ENCODE measurements around the gene RAP2C.
"Not testable (repeated sequence)": the region's sequence is repeated elsewhere in the genome, so short reads cannot be mapped to it uniquely, and the experiment has no call there.

RAP2C gene

DNA sequence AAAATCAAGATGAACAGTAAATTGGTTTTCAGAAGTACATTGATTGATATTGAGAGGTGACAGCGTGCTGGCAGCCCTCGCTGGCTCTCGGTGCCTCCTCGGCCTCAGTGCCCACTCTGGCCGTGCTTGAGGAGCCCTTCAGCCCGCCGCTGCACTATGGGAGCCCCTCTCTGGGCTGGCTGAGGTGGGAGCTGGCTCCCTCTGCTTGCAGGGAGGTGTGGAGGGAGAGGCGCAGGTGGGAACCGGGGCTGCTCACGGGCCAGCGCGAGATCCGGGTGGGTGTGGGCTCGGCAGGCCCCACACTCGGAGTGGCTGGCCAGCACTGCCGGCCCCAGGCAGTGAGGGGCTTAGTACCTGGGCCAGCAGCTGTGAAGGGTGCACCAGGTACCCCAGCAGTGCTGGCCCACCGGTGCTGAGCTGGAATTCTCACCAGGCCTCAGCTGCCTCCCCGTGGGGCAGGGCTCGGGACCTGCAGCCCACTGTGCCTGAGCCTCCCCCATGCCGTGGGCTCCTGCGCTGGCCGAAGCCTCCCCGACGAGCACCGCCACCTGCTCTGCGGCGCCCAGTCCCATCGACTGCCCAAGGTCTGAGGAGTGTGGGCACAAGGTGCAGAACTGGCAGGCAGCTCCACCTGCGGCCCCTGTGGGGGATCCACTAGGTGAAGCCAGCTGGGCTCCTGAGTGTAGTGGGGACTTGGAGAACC is 25.2 kb downstream of the RAP2C start:
- no peak for DNase-seq

DNA sequence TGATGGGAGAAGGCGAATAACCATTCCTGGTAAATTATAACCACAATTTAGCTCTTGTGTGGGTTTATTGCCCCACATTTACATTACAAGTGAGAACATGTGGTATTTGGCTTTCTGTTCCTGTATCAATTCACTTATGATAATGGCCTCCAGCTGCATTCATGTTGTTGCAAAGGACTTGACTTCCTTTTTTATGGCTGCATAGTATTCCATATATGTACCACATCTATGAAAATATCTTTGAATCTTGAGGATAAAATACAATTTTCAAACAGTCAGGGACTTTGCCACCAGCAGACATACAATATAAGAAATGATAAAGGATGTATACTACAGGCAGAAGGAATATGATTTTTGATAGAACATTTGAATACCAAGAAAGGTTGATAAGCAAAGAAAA is 27.3 kb downstream of the RAP2C start:
- no peak for DNase-seq

DNA sequence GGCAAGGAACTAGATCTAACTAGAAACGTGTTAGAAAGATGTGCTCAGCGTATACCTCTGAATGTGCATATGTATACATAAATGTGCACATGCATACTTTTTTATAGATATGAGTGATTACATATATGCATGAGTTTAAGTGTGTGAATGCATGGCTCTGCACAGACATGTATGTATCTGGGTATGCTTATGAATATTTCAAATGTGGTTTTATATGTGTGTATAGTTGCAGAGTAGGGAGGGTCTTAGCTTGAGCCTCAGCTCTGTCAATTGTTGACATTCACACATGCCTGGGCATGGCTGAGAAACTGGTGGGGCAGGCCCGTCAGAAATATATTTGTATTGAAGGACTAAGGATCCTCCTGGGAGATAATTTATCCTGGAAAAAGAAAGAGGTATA is 31.1 kb downstream of the RAP2C start:
- no peak for DNase-seq

GRCh38 chrX:132187451-132187850 is 31.8 kb downstream of the RAP2C start:
- DNase-seq, result no peak

DNA sequence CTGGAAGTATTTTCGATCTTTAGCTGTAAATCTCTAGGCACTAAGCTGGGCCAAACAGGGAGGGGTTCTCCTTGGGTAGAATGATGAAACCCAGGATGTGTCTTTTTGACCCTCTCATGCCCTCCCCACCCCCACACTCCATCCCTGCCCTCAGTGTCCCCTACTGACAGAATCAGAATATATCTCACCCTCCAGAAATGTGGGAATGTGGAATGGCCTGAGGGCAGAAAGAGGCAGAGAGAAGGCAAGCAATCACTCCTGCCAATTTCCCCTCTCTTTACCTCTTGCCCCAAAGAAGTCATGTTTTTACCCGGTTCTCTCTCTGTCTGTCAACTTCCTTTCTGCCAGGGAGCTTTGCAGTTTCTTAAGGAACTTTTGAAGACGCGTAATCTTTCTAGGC is 34.4 kb downstream of the RAP2C start:
- no peak for DNase-seq

DNA sequence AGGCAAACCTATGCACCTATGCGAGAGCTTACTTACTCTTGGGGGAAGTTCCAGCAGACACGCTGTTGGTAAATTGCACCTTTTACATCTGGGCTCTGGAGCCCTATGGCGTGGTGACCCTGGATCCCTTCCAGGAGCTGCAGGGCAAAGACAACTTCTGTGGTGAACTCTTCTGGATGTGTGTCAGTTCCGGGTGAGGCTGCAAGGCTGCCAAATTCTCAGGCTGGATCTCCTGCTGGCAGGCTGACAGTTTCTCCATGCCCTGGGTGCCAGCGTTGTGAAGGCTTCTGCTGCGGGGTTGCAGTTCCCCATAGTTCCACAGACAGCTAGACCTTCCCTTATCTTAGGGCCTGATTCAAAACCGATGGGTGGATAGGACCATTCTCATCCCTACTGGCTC is 37.9 kb downstream of the RAP2C start:
- DNase-seq, result no peak

DNA sequence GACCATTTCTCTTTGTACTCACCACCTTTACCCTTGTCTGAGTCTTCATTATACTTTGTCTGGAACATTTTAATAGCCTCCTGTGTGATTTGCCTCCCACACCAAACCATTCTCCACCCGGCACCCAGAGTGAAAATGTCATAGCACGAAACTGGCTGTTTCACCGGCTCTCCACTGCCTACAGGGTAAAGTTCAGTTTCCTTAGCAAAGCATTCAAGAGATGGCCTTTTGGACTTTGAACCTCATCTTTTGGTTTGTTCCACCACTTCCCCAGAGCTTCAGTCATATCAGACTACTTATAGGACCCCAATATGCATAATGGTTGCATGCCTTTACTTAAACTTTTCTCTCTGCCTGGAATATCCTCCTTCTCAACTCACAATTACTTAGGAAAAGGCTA is 38.3 kb downstream of the RAP2C start:
- no peak for DNase-seq

DNA sequence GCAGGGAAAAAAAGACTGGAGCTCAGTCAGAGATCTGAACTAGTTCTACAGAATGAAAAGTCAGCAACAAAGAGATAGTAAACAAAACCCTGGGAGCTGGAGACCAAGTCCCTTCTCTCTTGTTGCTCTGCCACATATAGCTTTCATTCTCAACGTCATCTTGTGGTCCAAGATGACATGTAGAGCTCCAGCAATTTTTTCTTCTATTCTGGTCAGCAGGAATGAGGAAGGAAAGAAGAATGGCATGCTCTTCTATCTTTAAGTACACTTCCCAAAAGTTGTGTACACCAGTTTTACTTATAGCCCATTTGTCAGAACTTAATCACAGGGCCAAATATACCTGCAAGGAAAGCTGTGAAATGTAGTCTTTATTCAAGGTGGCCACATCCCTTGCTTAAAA is 45.6 kb downstream of the RAP2C start:
- no peak for DNase-seq

DNA sequence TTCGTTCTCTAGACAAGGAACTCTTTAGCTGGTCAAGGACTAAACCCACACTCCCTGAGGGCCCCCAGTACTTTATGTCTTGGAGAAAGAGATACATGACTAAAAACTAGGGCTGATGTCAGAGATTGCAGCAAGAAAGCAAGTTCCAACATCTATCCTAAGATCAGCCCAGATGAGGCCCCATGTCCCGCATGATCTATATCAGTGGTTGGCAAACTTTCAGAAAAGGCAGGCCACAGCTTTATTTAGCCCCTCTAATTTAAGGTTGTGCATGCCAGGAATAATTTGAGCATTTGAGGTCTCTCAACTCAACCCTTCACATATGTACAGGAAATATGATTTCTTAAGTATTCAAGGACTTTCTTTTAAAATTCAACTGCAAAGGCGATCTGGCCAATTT is 47.4 kb downstream of the RAP2C start:
- DNase-seq, result no peak

- no peak for DNase-seq
Observed at GRCh38 chrX:132171478-132171877, 47.8 kb downstream of the RAP2C start.

GRCh38 chrX:132169554-132169953 is 49.7 kb downstream of the RAP2C start:
- no peak for DNase-seq

DNA sequence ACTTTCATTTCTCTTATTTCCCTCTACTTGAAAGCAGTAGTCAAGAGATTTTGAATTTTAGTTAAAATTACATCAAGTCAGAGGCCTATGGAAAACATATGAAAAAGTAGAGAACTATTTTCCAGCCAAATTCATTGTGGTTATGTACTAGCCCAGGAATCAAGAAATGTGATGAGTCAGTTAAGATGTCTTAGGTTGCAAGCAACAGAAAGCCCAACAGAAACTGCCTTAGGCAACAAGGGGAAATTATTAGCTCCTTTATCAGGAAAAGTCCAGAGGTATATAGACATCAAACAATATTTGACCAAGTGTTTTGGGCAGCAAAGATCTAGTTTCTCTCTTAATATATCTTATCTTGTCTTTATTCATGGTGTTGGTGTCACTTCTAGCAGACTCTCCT is 53.6 kb downstream of the RAP2C start:
- no peak for DNase-seq

- DNase-seq, result no peak
Observed at GRCh38 chrX:132165005-132165404, 54.2 kb downstream of the RAP2C start.

- not testable (repeated sequence) for DNase-seq
Observed at GRCh38 chrX:132163094-132163493, 56.2 kb downstream of the RAP2C start.

DNA sequence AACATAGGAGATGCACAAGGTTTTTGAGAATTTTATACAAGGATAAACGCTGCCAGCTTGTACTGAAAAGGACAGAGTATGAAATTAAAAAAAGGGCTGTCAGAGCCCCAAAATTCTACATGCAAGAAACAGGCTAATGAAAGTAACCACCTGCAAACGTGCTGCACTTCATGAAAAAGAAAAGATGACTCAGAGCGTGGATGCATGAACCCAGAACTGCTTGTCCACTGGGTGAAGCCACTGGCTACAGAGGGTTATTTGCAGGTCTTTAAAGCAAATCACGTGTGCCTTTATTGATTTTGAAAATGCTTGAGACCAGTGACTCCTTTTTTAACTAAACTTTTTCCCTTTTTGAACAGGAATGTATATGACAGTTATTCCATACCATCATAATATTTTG is 66.1 kb downstream of the RAP2C start:
- DNase-seq, result no peak
